K562 (cell line): ENCODE results near the gene WDR27. TPM values are rescaled to one million over a fixed set of nuclear protein-coding genes. Genes with fewer than 3 reads are reported as not detected.
A peak's percentile ranks its signal among the peaks of the same experiment; 100 is the strongest.

ENCODE experiments used
- ATAC-seq: fragments of 200-7000 bp; cut with Tn5 transposase; 3 replicates; pipeline ENCODE4 v1.9.1; 2020; ENCODE audit warnings: moderate library complexity
- BruUV-seq: library from RNA; stranded (reverse); fragments of 400-500 nt; replicated peaks from 2 replicates; lab custom pipeline; 2021; lab: Mats Ljungman, UMichigan
- CTCF ChIA-PET: fragments of 300-600 bp; formaldehyde crosslinking; extraction: SDS; loops from one replicate; lab custom pipeline; 2021; ENCODE audit warnings: low intra/inter-chr PET ratio; lab: Yijun Ruan, JAX
- POLR2A ChIA-PET: fragments of 300-600, 350-650 bp; sonication (Branson Sonifier 250); formaldehyde crosslinking; extraction: SDS; loops from one replicate; lab custom pipeline; 2021; ENCODE audit warnings: antibody characterized with exemption, inconsistent platforms; lab: Yijun Ruan, JAX
- DNase-seq, 4 experiments: peaks; one replicate each; pipeline versions ENCODE4 v3.0.0 to v3.0.0-alpha.2; 2011 to 2018; ENCODE audit warnings: low spot score in 3 of 4, mixed read lengths in 3 of 4; ENCODE audit errors: extremely low read depth in 1 of 4
- FAIRE-seq: peaks from 2 replicates; lab custom pipeline; 2011; peaks lifted over from hg19 to GRCh38; lab: Jason Lieb, UNC
- H2AFZ ChIP-seq: 2 replicates; pipeline ENCODE4 v1.6.0; 2011; ENCODE audit warnings: low read depth, low read length, control low read depth, inconsistent platforms
- H3K27ac ChIP-seq: fragments of 200-600 bp; 3 replicates; pipeline ENCODE4 v1.8.0; 2011; ENCODE audit warnings: low read depth, mild to moderate bottlenecking, control low read depth, inconsistent platforms, low read length, moderate library complexity, mixed read lengths; ENCODE audit errors: extremely low read depth
- H3K27me3 ChIP-seq, 2 experiments: fragments of 300-600 bp in 1 of 2; 2 replicates in 1 of 2; 3 replicates in 1 of 2; pipeline versions ENCODE4 v1.6.0 to v1.8.0; 2011; ENCODE audit warnings: inconsistent platforms in 2 of 2, low read length in 2 of 2, mild to moderate bottlenecking in 1 of 2, mixed read lengths in 1 of 2, moderate library complexity in 1 of 2; ENCODE audit not compliant: control insufficient read depth in 2 of 2, insufficient read depth in 2 of 2
- H3K36me3 ChIP-seq: fragments of 300-600 bp; 3 replicates; pipeline ENCODE4 v1.8.0; 2011; ENCODE audit warnings: mild to moderate bottlenecking, low read length, inconsistent platforms; ENCODE audit not compliant: control insufficient read depth, insufficient read depth
- H3K4me1 ChIP-seq, 2 experiments: fragments of 200-600 bp in 1 of 2; replicated peaks in 1 of 2; 2 replicates in 1 of 2; 3 replicates in 1 of 2; pipeline versions ENCODE4 v1.5.1 to v1.8.0; 2011; ENCODE audit warnings: inconsistent platforms in 2 of 2, low read length in 2 of 2, mild to moderate bottlenecking in 1 of 2, mixed read lengths in 1 of 2, moderate library complexity in 1 of 2; ENCODE audit not compliant: control insufficient read depth in 2 of 2, insufficient read depth in 2 of 2
- H3K4me2 ChIP-seq: 2 replicates; pipeline ENCODE4 v1.6.1; 2011; ENCODE audit warnings: low read length, control low read depth, inconsistent platforms, mixed read lengths; ENCODE audit not compliant: insufficient read depth
- H3K4me3 ChIP-seq: fragments of 200-600 bp; sonication (generic), shearing (Covaris generic); 2 replicates; pipeline ENCODE4 v1.5.1; 2016; ENCODE audit warnings: control low read depth, inconsistent platforms
- H3K79me2 ChIP-seq: fragments of 200-600 bp; 3 replicates; pipeline ENCODE4 v1.8.0; 2011; ENCODE audit warnings: low read length, inconsistent platforms; ENCODE audit not compliant: control insufficient read depth, insufficient read depth
- H3K9ac ChIP-seq, 2 experiments: 2 replicates each; pipeline versions ENCODE4 v1.6.0 to v1.6.1; 2011; ENCODE audit warnings: low read depth in 2 of 2, low read length in 2 of 2, control low read depth in 1 of 2, inconsistent platforms in 1 of 2, mild to moderate bottlenecking in 1 of 2, mixed read lengths in 1 of 2; ENCODE audit not compliant: insufficient read depth in 1 of 2
- H3K9me1 ChIP-seq: one replicate; pipeline ENCODE4 v1.6.0; 2011; ENCODE audit warnings: inconsistent platforms, mild to moderate bottlenecking, low read length, moderate library complexity; ENCODE audit not compliant: control insufficient read depth, insufficient read depth
- H3K9me3 ChIP-seq: replicated peaks from 2 replicates; pipeline ENCODE4 v1.5.1; 2011; ENCODE audit warnings: low read depth, low read length, inconsistent platforms; ENCODE audit not compliant: control insufficient read depth, insufficient read depth
- H4K20me1 ChIP-seq: replicated peaks from 2 replicates; pipeline ENCODE4 v1.6.1; 2011; ENCODE audit warnings: low read length, inconsistent platforms, mixed read lengths; ENCODE audit not compliant: control insufficient read depth, insufficient read depth
- ARHGAP35 ChIP-seq: fragments of 450-650 bp; IDR thresholded peaks from 2 replicates; pipeline ENCODE4 v1.6.1; 2018; ENCODE audit not compliant: partially characterized antibody
- FUS ChIP-seq: fragments of 200-400 bp; formaldehyde crosslinking; optimal IDR thresholded peaks from 2 replicates; pipeline ENCODE3; 2017; ENCODE audit warnings: low read depth, low read length
- HNRNPLL ChIP-seq: fragments of 200-400 bp; formaldehyde crosslinking; IDR thresholded peaks from 2 replicates; pipeline ENCODE4 v1.6.1; 2017; ENCODE audit warnings: low read length, low read depth, mild to moderate bottlenecking; ENCODE audit not compliant: poor library complexity, severe bottlenecking
- NEUROD1 ChIP-seq: fragments of 150-350 bp; IDR thresholded peaks from 2 replicates; pipeline ENCODE4 v1.6.1; 2014; ENCODE audit warnings: borderline replicate concordance, low read length, low read depth; ENCODE audit not compliant: partially characterized antibody
- PKNOX1 ChIP-seq: fragments of 450-650 bp; IDR thresholded peaks from 2 replicates; pipeline ENCODE4 v1.6.1; 2016
- RBM22 ChIP-seq: fragments of 200-400 bp; formaldehyde crosslinking; IDR thresholded peaks from 2 replicates; pipeline ENCODE4 v1.6.1; 2018; ENCODE audit warnings: low read length, low read depth; ENCODE audit not compliant: poor library complexity, severe bottlenecking
- TAF1 ChIP-seq: IDR thresholded peaks from 2 replicates; pipeline ENCODE4 v1.6.1; 2011; ENCODE audit warnings: mild to moderate bottlenecking, low read length, moderate library complexity; ENCODE audit not compliant: insufficient read depth, control insufficient read depth, severe bottlenecking; ENCODE audit errors: extremely low read depth
- ZKSCAN1 ChIP-seq: fragments of 150-350 bp; IDR thresholded peaks from 2 replicates; pipeline ENCODE4 v1.6.1; 2016; ENCODE audit warnings: low read depth, low read length
- ZNF175 ChIP-seq: fragments of 200-800 bp; sonication (Bioruptor generic); IDR thresholded peaks from 2 replicates; pipeline ENCODE4 v1.6.1; 2016; ENCODE audit warnings: low read depth, mild to moderate bottlenecking, missing genetic modification characterization, missing compliant biosample characterization
- ZNF316 ChIP-seq: fragments of 450-650 bp; IDR thresholded peaks from 2 replicates; pipeline ENCODE4 v1.6.1; 2016
- ZNF407 ChIP-seq: fragments of 450-650 bp; IDR thresholded peaks from 2 replicates; pipeline ENCODE4 v1.6.1; 2016; ENCODE audit warnings: low read depth
- WGBS: fragments of 100-300 bp; shearing (Covaris generic); methylation state at CpG from one replicate; pipeline ENCODE4 v1.1.6; 2016; ENCODE audit warnings: low coverage, mixed read lengths; ENCODE audit not compliant: insufficient coverage; ENCODE audit errors: missing lambda C conversion rate; 5-methylcytosine and 5-hydroxymethylcytosine counted together
- in situ Hi-C: fragments of 300-500 bp; cut with MboI; formaldehyde crosslinking; loops from 4 replicates; pipeline ENCODE4 v1.15.0; 2018; ENCODE audit warnings: inconsistent platforms, mixed read lengths
- intact Hi-C: fragments of 100-400 bp; cut with micrococcal nuclease; formaldehyde crosslinking; loops from 2 replicates; pipeline ENCODE4 v1.14.2; 2022
- polyA plus RNA-seq, 8 experiments: library from polyadenylated mRNA; depleted of rRNA in 4 of 8; stranded (reverse) in 5 of 8; unstranded in 3 of 8; fragments of >200 nt; fragmentation: Nextera tagmentation in 2 of 8; fragmentation: Illumina TruSeq in 1 of 8; extraction: Ambion mirVana in 2 of 8; extraction: Trizol in 1 of 8; gene quantifications; 2 replicates each; pipeline versions ENCODE4 v1.2.1 to v1.2.3, GENCODE V29; 2011 to 2014; ENCODE audit warnings: inconsistent platforms in 1 of 8, missing spikeins in 1 of 8
- total RNA-seq, 7 experiments: library from RNA; depleted of rRNA in 6 of 7; stranded (reverse); fragments of >200 nt in 6 of 7; fragmentation: Illumina TruSeq in 2 of 7; extraction: Trizol in 2 of 7; gene quantifications; 2 replicates each; pipeline versions ENCODE4 v1.2.1 to v1.2.3, GENCODE V29; 2011 to 2021; ENCODE audit warnings: low replicate concordance in 1 of 7

Gene WDR27
- total and polyA plus RNA-seq, 9 of the 15 experiments (the other 6 are each of a cell fraction or from before 2014, with no cell fraction given), result 4.3 to 77.2 (median 22.7) TPM

- TF ChIP-seq HNRNPLL (no peak), RBM22 (no peak), ARHGAP35 (no peak), ZNF175 (CRISPR knock-in tag) (no peak)
Measured at GRCh38 chr6:169529931-169530751, 171.7 kb downstream of the WDR27 start (continued).

- ATAC-seq (no peak), DNase-seq (no peak), FAIRE-seq (no peak)
- ChIA-PET POLR2A (no interaction called here), CTCF (no interaction called here)
- Histone ChIP-seq H3K4me3 (no peak overlapping the region), H4K20me1 (no peaks in the 10 kb centered on the region), H3K79me2 (no peaks in the 10 kb centered on the region), H3K9me3 (no peaks in the 10 kb centered on the region), H3K27ac (no peak overlapping the region), H3K27me3 (no peaks in the 10 kb centered on the region; a peak in 2 of 5 replicates), H3K36me3 (no peaks in the 10 kb centered on the region), H3K4me2 (no peak overlapping the region), H3K4me1 (no peaks in the 10 kb centered on the region; a peak in 1 of 5 replicates), H3K9me1 (no peaks in the 10 kb centered on the region), H3K9ac (no peak overlapping the region), H2AFZ (no peak overlapping the region)
- no TSS peak for BruUV-seq
- intact Hi-C loops, result no loop called here
- 13% methylated on average over 3 of the region's 3 CpGs for WGBS
- in situ Hi-C loops, result no loop called here
- no peak for TF ChIP-seq PKNOX1
- TF ChIP-seq FUS, result no peak
- TF ChIP-seq ZKSCAN1, result no peak
- TF ChIP-seq ZNF316, result peak; percentile 60
- TF ChIP-seq NEUROD1, result no peak
- no peak for TF ChIP-seq TAF1
- no peak for TF ChIP-seq ZNF407
Measured at GRCh38 chr6:169528755-169529154, 173.1 kb downstream of the WDR27 start.
